ENCODE data around the gene PAQR7. TPM values are rescaled to one million over a fixed set of nuclear protein-coding genes. Genes with fewer than 3 reads are reported as not detected.

Gene PAQR7
- total RNA-seq, 1 experiment from 2014 or later: 6.7 TPM

DNA sequence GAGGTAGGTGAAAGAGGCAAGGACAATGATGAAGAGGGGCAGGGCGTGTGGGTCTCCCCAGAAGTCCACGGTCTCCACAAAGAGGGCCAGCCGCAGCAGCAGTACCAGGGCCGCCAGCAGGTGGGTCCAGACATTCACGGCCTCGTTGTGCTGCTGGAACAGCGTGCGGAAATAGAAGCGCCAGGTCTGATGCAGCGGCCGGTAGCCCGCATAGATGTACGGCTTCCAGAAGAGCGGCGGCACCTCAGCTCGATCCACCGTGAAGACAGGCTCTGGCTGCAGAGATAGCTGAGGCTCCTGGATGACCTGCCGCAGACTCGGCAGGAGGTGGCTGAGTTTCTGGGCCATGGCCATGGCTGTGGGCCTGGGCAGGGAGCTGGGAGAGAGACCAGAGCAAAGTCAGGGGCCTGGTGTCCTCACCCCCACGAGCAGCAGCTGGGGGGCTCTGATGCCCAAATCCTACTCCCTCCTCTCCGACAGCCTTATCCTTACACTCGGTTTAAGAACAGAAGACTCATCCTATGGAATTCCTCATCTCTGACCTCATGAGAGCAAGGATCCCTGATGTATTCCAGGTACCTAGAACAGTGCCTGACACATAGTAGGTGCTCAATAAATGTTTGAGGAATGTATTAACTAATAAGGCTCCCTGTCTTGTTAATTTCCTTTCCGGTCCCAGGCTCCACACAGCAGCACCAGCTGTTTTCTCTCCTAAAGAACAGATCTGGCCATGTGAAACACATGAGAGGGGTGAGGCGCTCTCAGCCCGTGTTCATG, 11.8 kb downstream of the PAQR7 start:
- no peak overlapping the region for H3K27ac Mint-ChIP-seq
- POLR2A ChIA-PET: no interaction called here
- H3K36me3 Mint-ChIP-seq: peaks cover 6% of the 10 kb centered on the region; the same call in 1 of the 2 replicates
- peaks cover 17% of the 10 kb centered on the region for H3K4me1 Mint-ChIP-seq
- no peaks in the 10 kb centered on the region for H3K27me3 Mint-ChIP-seq (ENCODE audit: low read depth)
- H3K4me3 Mint-ChIP-seq: no peak overlapping the region
- ATAC-seq (peak; percentile 5; the same call in 1 of the 2 replicates), DNase-seq (ENCODE audit: low spot score) (no peak)
- CTCF ChIA-PET: interaction anchor here (2.1 kb wide), 2 partner anchors 12 to 31 kb away, joined by 8 to 10 read pairs; partner anchors contain the start of gene PAQR7
- TF ChIP-seq NR2C2 (CRISPR knock-in tag; IDR thresholded peaks at IDR 0.05) (no peak), ZNF671 (CRISPR knock-in tag; IDR thresholded peaks at IDR 0.05) (no peak), RELA (CRISPR knock-in tag; IDR thresholded peaks at IDR 0.05; ENCODE audit: borderline replicate concordance) (no peak), ZNF219 (CRISPR knock-in tag; IDR thresholded peaks at IDR 0.05; ENCODE audit: borderline replicate concordance) (no peak)
- TF ChIP-seq, protein P1, sequence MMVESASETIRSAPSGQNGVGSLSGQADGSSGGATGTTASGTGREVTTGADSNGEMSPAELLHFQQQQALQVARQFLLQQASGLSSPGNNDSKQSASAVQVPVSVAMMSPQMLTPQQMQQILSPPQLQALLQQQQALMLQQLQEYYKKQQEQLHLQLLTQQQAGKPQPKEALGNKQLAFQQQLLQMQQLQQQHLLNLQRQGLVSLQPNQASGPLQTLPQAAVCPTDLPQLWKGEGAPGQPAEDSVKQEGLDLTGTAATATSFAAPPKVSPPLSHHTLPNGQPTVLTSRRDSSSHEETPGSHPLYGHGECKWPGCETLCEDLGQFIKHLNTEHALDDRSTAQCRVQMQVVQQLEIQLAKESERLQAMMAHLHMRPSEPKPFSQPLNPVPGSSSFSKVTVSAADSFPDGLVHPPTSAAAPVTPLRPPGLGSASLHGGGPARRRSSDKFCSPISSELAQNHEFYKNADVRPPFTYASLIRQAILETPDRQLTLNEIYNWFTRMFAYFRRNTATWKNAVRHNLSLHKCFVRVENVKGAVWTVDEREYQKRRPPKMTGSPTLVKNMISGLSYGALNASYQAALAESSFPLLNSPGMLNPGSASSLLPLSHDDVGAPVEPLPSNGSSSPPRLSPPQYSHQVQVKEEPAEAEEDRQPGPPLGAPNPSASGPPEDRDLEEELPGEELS (CRISPR knock-in tag; IDR thresholded peaks at IDR 0.05): no peak
- TF ChIP-seq, protein P2, sequence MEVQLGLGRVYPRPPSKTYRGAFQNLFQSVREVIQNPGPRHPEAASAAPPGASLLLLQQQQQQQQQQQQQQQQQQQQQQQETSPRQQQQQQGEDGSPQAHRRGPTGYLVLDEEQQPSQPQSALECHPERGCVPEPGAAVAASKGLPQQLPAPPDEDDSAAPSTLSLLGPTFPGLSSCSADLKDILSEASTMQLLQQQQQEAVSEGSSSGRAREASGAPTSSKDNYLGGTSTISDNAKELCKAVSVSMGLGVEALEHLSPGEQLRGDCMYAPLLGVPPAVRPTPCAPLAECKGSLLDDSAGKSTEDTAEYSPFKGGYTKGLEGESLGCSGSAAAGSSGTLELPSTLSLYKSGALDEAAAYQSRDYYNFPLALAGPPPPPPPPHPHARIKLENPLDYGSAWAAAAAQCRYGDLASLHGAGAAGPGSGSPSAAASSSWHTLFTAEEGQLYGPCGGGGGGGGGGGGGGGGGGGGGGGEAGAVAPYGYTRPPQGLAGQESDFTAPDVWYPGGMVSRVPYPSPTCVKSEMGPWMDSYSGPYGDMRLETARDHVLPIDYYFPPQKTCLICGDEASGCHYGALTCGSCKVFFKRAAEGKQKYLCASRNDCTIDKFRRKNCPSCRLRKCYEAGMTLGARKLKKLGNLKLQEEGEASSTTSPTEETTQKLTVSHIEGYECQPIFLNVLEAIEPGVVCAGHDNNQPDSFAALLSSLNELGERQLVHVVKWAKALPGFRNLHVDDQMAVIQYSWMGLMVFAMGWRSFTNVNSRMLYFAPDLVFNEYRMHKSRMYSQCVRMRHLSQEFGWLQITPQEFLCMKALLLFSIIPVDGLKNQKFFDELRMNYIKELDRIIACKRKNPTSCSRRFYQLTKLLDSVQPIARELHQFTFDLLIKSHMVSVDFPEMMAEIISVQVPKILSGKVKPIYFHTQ (CRISPR knock-in tag; IDR thresholded peaks at IDR 0.05): no peak
- H3K9me3 Mint-ChIP-seq: no peaks in the 10 kb centered on the region

DNA sequence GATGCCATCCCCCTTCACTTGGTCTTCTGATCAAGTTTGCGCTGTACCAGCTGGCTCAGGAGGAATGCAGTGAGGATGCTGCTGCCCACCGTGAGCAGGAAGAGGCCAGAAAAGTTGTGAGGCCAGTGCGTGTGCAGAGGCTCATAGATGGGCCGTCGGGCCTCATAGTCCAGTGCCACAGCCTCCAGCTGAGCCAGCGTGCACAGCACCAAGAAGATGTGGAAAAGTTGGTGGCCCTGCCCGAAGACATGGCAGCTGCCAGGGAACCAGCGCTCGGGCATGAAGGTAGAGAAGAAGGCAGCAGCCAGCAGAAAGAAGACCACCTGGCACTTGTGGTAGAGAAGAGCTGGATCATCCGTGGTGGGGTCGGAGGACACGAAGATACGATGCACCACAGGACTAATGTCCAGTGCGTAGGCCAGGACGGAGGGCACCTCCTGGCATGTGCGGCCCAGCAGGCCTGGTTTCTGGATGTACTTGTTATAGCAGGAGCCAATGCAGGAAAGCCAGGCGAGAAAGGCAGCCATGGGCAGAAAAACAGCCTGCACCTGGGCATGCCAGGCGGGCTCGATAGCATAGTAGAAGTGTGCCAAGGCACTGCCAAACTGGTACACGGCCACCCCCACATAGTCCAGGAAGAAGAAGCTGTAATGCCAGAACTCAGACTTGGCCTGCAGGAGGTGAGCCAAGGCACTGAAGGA, 12.6 kb downstream of the PAQR7 start:
- H3K27ac Mint-ChIP-seq: no peak overlapping the region
- ChIA-PET CTCF (interaction anchor here (2.1 kb wide), 2 partner anchors 12 to 32 kb away, joined by 8 to 10 read pairs; partner anchors contain the start of gene PAQR7), POLR2A (interaction anchor here (1.0 kb wide), 1 partner anchor 12 kb away, joined by 5 read pairs; no protein-coding TSS in a partner anchor)
- no peaks in the 10 kb centered on the region for H3K27me3 Mint-ChIP-seq (ENCODE audit: low read depth)
- H3K36me3 Mint-ChIP-seq: peaks cover 6% of the 10 kb centered on the region; the same call in 1 of the 2 replicates
- peaks cover 19% of the 10 kb centered on the region for H3K4me1 Mint-ChIP-seq
- no peak for ATAC-seq
- no peaks in the 10 kb centered on the region for H3K9me3 Mint-ChIP-seq
- DNase-seq (ENCODE audit: low spot score): no peak
- H3K4me3 Mint-ChIP-seq: no peak overlapping the region
- TF ChIP-seq GTF2I (CRISPR knock-in tag; conservative IDR thresholded peaks at IDR 0.05): no peak
- TF ChIP-seq, protein P3, sequence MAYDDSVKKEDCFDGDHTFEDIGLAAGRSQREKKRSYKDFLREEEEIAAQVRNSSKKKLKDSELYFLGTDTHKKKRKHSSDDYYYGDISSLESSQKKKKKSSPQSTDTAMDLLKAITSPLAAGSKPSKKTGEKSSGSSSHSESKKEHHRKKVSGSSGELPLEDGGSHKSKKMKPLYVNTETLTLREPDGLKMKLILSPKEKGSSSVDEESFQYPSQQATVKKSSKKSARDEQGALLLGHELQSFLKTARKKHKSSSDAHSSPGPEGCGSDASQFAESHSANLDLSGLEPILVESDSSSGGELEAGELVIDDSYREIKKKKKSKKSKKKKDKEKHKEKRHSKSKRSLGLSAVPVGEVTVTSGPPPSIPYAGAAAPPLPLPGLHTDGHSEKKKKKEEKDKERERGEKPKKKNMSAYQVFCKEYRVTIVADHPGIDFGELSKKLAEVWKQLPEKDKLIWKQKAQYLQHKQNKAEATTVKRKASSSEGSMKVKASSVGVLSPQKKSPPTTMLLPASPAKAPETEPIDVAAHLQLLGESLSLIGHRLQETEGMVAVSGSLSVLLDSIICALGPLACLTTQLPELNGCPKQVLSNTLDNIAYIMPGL (CRISPR knock-in tag; IDR thresholded peaks at IDR 0.05): no peak
- no peak for TF ChIP-seq ZNF416 (CRISPR knock-in tag; IDR thresholded peaks at IDR 0.05)
- no peak for TF ChIP-seq FOXK1 (CRISPR knock-in tag; IDR thresholded peaks at IDR 0.05)
- TF ChIP-seq, protein P4, sequence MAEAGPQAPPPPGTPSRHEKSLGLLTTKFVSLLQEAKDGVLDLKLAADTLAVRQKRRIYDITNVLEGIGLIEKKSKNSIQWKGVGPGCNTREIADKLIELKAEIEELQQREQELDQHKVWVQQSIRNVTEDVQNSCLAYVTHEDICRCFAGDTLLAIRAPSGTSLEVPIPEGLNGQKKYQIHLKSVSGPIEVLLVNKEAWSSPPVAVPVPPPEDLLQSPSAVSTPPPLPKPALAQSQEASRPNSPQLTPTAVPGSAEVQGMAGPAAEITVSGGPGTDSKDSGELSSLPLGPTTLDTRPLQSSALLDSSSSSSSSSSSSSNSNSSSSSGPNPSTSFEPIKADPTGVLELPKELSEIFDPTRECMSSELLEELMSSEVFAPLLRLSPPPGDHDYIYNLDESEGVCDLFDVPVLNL (CRISPR knock-in tag; IDR thresholded peaks at IDR 0.05; ENCODE audit: borderline replicate concordance, low read depth): no peak
- TF ChIP-seq SMAD3 (CRISPR knock-in tag; IDR thresholded peaks at IDR 0.05; ENCODE audit: borderline replicate concordance): no peak
- TF ChIP-seq FOXJ3 (CRISPR knock-in tag; IDR thresholded peaks at IDR 0.05; ENCODE audit: borderline replicate concordance): no peak
- TF ChIP-seq, protein P5, sequence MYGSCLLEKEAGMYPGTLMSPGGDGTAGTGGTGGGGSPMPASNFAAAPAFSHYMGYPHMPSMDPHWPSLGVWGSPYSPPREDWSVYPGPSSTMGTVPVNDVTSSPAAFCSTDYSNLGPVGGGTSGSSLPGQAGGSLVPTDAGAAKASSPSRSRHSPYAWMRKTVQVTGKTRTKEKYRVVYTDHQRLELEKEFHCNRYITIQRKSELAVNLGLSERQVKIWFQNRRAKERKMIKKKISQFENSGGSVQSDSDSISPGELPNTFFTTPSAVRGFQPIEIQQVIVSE (CRISPR knock-in tag; IDR thresholded peaks at IDR 0.05; ENCODE audit: borderline replicate concordance): no peak
- TF ChIP-seq, protein P6, sequence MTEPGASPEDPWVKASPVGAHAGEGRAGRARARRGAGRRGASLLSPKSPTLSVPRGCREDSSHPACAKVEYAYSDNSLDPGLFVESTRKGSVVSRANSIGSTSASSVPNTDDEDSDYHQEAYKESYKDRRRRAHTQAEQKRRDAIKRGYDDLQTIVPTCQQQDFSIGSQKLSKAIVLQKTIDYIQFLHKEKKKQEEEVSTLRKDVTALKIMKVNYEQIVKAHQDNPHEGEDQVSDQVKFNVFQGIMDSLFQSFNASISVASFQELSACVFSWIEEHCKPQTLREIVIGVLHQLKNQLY (CRISPR knock-in tag; IDR thresholded peaks at IDR 0.05): no peak
- no peak for TF ChIP-seq ZBTB21 (CRISPR knock-in tag; IDR thresholded peaks at IDR 0.05; ENCODE audit: borderline replicate concordance)
- TF ChIP-seq, protein P7, sequence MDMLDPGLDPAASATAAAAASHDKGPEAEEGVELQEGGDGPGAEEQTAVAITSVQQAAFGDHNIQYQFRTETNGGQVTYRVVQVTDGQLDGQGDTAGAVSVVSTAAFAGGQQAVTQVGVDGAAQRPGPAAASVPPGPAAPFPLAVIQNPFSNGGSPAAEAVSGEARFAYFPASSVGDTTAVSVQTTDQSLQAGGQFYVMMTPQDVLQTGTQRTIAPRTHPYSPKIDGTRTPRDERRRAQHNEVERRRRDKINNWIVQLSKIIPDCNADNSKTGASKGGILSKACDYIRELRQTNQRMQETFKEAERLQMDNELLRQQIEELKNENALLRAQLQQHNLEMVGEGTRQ (CRISPR knock-in tag; IDR thresholded peaks at IDR 0.05): no peak
- TF ChIP-seq, protein P8, sequence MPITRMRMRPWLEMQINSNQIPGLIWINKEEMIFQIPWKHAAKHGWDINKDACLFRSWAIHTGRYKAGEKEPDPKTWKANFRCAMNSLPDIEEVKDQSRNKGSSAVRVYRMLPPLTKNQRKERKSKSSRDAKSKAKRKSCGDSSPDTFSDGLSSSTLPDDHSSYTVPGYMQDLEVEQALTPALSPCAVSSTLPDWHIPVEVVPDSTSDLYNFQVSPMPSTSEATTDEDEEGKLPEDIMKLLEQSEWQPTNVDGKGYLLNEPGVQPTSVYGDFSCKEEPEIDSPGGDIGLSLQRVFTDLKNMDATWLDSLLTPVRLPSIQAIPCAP (CRISPR knock-in tag; IDR thresholded peaks at IDR 0.05): no peak
- TF ChIP-seq, protein P9, sequence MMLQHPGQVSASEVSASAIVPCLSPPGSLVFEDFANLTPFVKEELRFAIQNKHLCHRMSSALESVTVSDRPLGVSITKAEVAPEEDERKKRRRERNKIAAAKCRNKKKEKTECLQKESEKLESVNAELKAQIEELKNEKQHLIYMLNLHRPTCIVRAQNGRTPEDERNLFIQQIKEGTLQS (CRISPR knock-in tag; conservative IDR thresholded peaks at IDR 0.05): no peak
- TF ChIP-seq NFE2L1 (CRISPR knock-in tag; IDR thresholded peaks at IDR 0.05): no peak
- no peak for TF ChIP-seq CBFB (CRISPR knock-in tag; IDR thresholded peaks at IDR 0.05; ENCODE audit: low read depth)

Measured in WTC11 (cell line).